ENCODE results near the gene ENTPD6.

ENTPD6 gene

GRCh38 chr20:25188218-25188617 lies 7.3 kb upstream of the ENTPD6 start:
- H3K4me2 ChIP-seq (ENCODE audit: low read length): no peak overlapping the region
- H3K79me2 ChIP-seq (ENCODE audit: low read length): no peaks in the 10 kb centered on the region
- H3K4me3 ChIP-seq (ENCODE audit: low read length): no peak overlapping the region
- H2AFZ ChIP-seq (ENCODE audit: low read depth, low read length): no peak overlapping the region
- no peaks in the 10 kb centered on the region for H4K20me1 ChIP-seq (ENCODE audit: insufficient read depth, low read length)
- H3K36me3 ChIP-seq (replicated peaks; ENCODE audit: low read depth, low read length): no peaks in the 10 kb centered on the region
- H3K4me1 ChIP-seq (ENCODE audit: low read length): no peaks in the 10 kb centered on the region
- H3K27me3 ChIP-seq (ENCODE audit: low read depth, low read length): peaks cover 42% of the 10 kb centered on the region
- TF ChIP-seq, protein P1, sequence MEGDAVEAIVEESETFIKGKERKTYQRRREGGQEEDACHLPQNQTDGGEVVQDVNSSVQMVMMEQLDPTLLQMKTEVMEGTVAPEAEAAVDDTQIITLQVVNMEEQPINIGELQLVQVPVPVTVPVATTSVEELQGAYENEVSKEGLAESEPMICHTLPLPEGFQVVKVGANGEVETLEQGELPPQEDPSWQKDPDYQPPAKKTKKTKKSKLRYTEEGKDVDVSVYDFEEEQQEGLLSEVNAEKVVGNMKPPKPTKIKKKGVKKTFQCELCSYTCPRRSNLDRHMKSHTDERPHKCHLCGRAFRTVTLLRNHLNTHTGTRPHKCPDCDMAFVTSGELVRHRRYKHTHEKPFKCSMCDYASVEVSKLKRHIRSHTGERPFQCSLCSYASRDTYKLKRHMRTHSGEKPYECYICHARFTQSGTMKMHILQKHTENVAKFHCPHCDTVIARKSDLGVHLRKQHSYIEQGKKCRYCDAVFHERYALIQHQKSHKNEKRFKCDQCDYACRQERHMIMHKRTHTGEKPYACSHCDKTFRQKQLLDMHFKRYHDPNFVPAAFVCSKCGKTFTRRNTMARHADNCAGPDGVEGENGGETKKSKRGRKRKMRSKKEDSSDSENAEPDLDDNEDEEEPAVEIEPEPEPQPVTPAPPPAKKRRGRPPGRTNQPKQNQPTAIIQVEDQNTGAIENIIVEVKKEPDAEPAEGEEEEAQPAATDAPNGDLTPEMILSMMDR (IDR thresholded peaks at IDR 0.05; ENCODE audit: low read depth, low read length): no peak
- TF ChIP-seq EZH2phosphoT487 (IDR thresholded peaks at IDR 0.05; ENCODE audit: low read depth): no peak
- H3K27ac ChIP-seq (ENCODE audit: low read length): no peak overlapping the region
- H3K9ac ChIP-seq (ENCODE audit: low read length): no peak overlapping the region
- H3K9me3 ChIP-seq (ENCODE audit: insufficient read depth, low read length): no peaks in the 10 kb centered on the region

GRCh38 chr20:25191051-25191450 lies 4.5 kb upstream of the ENTPD6 start:
- no peaks in the 10 kb centered on the region for H3K9me3 ChIP-seq (ENCODE audit: insufficient read depth, low read length)
- H3K79me2 ChIP-seq (ENCODE audit: low read length): peaks cover 3% of the 10 kb centered on the region
- H3K9ac ChIP-seq (ENCODE audit: low read length): no peak overlapping the region
- H3K4me1 ChIP-seq (ENCODE audit: low read length): peaks cover 4% of the 10 kb centered on the region; the same call in 1 of the 2 replicates
- peaks cover 39% of the 10 kb centered on the region for H3K27me3 ChIP-seq (ENCODE audit: low read depth, low read length)
- no peaks in the 10 kb centered on the region for H3K36me3 ChIP-seq (replicated peaks; ENCODE audit: low read depth, low read length)
- H2AFZ ChIP-seq (ENCODE audit: low read depth, low read length): no peak overlapping the region
- TF ChIP-seq EZH2phosphoT487 (IDR thresholded peaks at IDR 0.05; ENCODE audit: low read depth): no peak
- TF ChIP-seq, protein P1 (IDR thresholded peaks at IDR 0.05; ENCODE audit: low read depth, low read length): no peak
- no peaks in the 10 kb centered on the region for H4K20me1 ChIP-seq (ENCODE audit: insufficient read depth, low read length)
- H3K4me3 ChIP-seq (ENCODE audit: low read length): no peak overlapping the region
- H3K4me2 ChIP-seq (ENCODE audit: low read length): no peak overlapping the region
- no peak overlapping the region for H3K27ac ChIP-seq (ENCODE audit: low read length)

DNA sequence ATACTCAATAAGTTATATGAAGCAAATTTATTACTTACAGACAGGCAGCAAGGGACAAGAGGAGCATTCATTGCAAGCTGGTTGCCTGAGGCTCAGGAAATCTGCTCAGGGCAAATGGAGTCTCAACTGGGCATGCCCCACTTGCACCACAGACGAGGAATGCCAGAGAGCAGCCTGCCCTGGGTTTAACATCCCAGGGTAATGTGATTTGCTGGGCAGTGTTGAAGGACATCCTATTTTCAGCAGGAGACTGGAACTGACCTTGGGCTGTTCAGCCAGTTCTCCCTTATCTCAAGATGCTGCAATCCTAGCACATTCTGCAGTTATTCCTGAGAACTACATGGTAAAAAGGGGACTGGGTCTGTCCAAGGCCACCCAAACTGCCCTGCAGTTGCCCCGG lies 3.8 kb upstream of the ENTPD6 start:
- Histone ChIP-seq H3K27me3 (ENCODE audit: low read depth, low read length) (peaks cover 39% of the 10 kb centered on the region), H3K9ac (ENCODE audit: low read length) (no peak overlapping the region), H3K79me2 (ENCODE audit: low read length) (peaks cover 9% of the 10 kb centered on the region), H3K9me3 (ENCODE audit: insufficient read depth, low read length) (no peaks in the 10 kb centered on the region), H4K20me1 (ENCODE audit: insufficient read depth, low read length) (no peaks in the 10 kb centered on the region), H3K4me2 (ENCODE audit: low read length) (no peak overlapping the region), H3K4me3 (ENCODE audit: low read length) (no peak overlapping the region), H3K4me1 (ENCODE audit: low read length) (peaks cover 7% of the 10 kb centered on the region), H3K36me3 (replicated peaks; ENCODE audit: low read depth, low read length) (no peaks in the 10 kb centered on the region), H3K27ac (ENCODE audit: low read length) (no peak overlapping the region), H2AFZ (ENCODE audit: low read depth, low read length) (no peak overlapping the region)
- TF ChIP-seq, protein P1 (IDR thresholded peaks at IDR 0.05; ENCODE audit: low read depth, low read length): no peak
- TF ChIP-seq EZH2phosphoT487 (IDR thresholded peaks at IDR 0.05; ENCODE audit: low read depth): no peak

DNA sequence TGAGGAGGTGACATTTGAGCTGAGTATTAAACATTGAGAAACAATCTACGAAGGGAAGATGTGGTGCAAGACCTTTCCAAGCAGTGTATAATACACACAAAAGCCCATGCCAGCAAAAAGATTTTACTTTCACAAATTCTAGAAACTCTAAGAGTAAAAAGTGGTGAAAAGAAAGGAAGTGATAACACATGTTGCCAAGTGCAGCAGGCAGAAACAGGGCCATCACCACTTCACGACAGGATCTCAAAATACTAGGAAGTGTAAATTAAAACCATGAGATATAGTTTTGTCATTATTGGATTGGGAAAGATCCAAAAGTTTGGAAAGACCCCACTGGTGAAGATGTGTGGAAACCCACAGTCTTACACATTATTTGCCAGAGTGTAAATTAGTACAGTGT lies 1.7 kb upstream of the ENTPD6 start:
- H3K79me2 ChIP-seq (ENCODE audit: low read length): peaks cover 23% of the 10 kb centered on the region
- H3K4me1 ChIP-seq (ENCODE audit: low read length): peaks cover 16% of the 10 kb centered on the region
- H3K9me3 ChIP-seq (ENCODE audit: insufficient read depth, low read length): no peaks in the 10 kb centered on the region
- no peak overlapping the region for H3K27ac ChIP-seq (ENCODE audit: low read length)
- peaks cover 7% of the 10 kb centered on the region; the same call in 1 of the 2 replicates for H4K20me1 ChIP-seq (ENCODE audit: insufficient read depth, low read length)
- H3K36me3 ChIP-seq (replicated peaks; ENCODE audit: low read depth, low read length): peaks cover 5% of the 10 kb centered on the region
- no peak for TF ChIP-seq EZH2phosphoT487 (IDR thresholded peaks at IDR 0.05; ENCODE audit: low read depth)
- TF ChIP-seq, protein P1 (IDR thresholded peaks at IDR 0.05; ENCODE audit: low read depth, low read length): no peak
- no peak overlapping the region for H2AFZ ChIP-seq (ENCODE audit: low read depth, low read length)
- no peak overlapping the region for H3K4me3 ChIP-seq (ENCODE audit: low read length)
- no peak overlapping the region for H3K4me2 ChIP-seq (ENCODE audit: low read length)
- peaks cover 21% of the 10 kb centered on the region; the same call in 1 of the 2 replicates for H3K27me3 ChIP-seq (ENCODE audit: low read depth, low read length)
- no peak overlapping the region for H3K9ac ChIP-seq (ENCODE audit: low read length)

All from OCI-LY3 (cell line).